ENCODE results near the gene VPS39.

DNA sequence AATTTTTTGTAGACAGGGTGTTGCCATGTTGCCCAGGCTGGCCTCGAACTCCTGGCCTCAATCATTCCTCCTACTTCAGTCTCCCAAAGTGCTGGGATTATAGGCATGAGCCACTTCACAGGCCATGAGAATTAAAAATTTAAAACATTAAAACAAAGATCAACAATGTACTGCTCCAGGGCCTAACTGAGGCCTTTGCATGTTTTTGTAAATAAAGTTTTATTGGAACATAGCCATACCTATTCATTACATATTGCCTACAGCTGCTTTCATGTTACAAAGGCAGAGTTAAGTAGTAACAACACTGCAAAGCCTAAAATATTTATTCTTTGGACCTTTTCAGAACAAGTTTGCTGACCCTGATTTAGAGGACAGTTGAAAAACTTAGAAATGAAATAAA lies 9.6 kb downstream of the VPS39 start:
- TF ChIP-seq, protein P1, sequence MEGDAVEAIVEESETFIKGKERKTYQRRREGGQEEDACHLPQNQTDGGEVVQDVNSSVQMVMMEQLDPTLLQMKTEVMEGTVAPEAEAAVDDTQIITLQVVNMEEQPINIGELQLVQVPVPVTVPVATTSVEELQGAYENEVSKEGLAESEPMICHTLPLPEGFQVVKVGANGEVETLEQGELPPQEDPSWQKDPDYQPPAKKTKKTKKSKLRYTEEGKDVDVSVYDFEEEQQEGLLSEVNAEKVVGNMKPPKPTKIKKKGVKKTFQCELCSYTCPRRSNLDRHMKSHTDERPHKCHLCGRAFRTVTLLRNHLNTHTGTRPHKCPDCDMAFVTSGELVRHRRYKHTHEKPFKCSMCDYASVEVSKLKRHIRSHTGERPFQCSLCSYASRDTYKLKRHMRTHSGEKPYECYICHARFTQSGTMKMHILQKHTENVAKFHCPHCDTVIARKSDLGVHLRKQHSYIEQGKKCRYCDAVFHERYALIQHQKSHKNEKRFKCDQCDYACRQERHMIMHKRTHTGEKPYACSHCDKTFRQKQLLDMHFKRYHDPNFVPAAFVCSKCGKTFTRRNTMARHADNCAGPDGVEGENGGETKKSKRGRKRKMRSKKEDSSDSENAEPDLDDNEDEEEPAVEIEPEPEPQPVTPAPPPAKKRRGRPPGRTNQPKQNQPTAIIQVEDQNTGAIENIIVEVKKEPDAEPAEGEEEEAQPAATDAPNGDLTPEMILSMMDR (IDR thresholded peaks at IDR 0.05; ENCODE audit: insufficient read depth, low read length) = no peak
- no peak for TF ChIP-seq POLR2AphosphoS5 (IDR thresholded peaks at IDR 0.05; ENCODE audit: low read depth)
- TF ChIP-seq, protein P2, sequence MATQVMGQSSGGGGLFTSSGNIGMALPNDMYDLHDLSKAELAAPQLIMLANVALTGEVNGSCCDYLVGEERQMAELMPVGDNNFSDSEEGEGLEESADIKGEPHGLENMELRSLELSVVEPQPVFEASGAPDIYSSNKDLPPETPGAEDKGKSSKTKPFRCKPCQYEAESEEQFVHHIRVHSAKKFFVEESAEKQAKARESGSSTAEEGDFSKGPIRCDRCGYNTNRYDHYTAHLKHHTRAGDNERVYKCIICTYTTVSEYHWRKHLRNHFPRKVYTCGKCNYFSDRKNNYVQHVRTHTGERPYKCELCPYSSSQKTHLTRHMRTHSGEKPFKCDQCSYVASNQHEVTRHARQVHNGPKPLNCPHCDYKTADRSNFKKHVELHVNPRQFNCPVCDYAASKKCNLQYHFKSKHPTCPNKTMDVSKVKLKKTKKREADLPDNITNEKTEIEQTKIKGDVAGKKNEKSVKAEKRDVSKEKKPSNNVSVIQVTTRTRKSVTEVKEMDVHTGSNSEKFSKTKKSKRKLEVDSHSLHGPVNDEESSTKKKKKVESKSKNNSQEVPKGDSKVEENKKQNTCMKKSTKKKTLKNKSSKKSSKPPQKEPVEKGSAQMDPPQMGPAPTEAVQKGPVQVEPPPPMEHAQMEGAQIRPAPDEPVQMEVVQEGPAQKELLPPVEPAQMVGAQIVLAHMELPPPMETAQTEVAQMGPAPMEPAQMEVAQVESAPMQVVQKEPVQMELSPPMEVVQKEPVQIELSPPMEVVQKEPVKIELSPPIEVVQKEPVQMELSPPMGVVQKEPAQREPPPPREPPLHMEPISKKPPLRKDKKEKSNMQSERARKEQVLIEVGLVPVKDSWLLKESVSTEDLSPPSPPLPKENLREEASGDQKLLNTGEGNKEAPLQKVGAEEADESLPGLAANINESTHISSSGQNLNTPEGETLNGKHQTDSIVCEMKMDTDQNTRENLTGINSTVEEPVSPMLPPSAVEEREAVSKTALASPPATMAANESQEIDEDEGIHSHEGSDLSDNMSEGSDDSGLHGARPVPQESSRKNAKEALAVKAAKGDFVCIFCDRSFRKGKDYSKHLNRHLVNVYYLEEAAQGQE (IDR thresholded peaks at IDR 0.05; ENCODE audit: insufficient replicate concordance, low read depth) = no peak
- TF ChIP-seq SPI1 (IDR thresholded peaks at IDR 0.05; ENCODE audit: borderline replicate concordance, low read depth) = no peak
- no peak for TF ChIP-seq GABPA (IDR thresholded peaks at IDR 0.05; ENCODE audit: low read depth)

Measured in HL-60 (cell line).